Stimulated activated CD4-positive, alpha-beta T cell treated with anti-CD3 and anti-CD28 coated beads, Interleukin-15, amount 100 ng/mL, for 48 hours (primary cell): ENCODE results near the gene ZNF423.

Experiments used
- DNase-seq, 2 donors: peaks; one replicate each; pipeline ENCODE4 v3.0.0-alpha.2; 2020; ENCODE audit warnings: low read depth in 2 of 2

The ZNF423 gene

GRCh38 chr16:49625311-49626065 lies 230.4 kb downstream of the ZNF423 start:
- DNase-seq: no peak

GRCh38 chr16:49623501-49624266 lies 232.2 kb downstream of the ZNF423 start:
- DNase-seq: no peak

GRCh38 chr16:49622421-49623402 lies 233.2 kb downstream of the ZNF423 start:
- no peak for DNase-seq

GRCh38 chr16:49622084-49622390 lies 233.9 kb downstream of the ZNF423 start:
- no peak for DNase-seq

GRCh38 chr16:49621241-49622083 lies 234.4 kb downstream of the ZNF423 start:
- no peak for DNase-seq

- DNase-seq: no peak
These were observed 235.1 kb downstream of the ZNF423 start for GRCh38 chr16:49620869-49621240.

GRCh38 chr16:49620158-49620868 lies 235.6 kb downstream of the ZNF423 start:
- DNase-seq: no peak

GRCh38 chr16:49619811-49620157 lies 236.1 kb downstream of the ZNF423 start:
- no peak for DNase-seq

GRCh38 chr16:49618955-49619354 lies 237.0 kb downstream of the ZNF423 start:
- no peak for DNase-seq

GRCh38 chr16:49617710-49618330 lies 238.1 kb downstream of the ZNF423 start:
- DNase-seq: no peak

- DNase-seq: no peak
These were observed 238.8 kb downstream of the ZNF423 start for GRCh38 chr16:49617016-49617629.

GRCh38 chr16:49615576-49615975 lies 240.3 kb downstream of the ZNF423 start:
- DNase-seq: no peak

GRCh38 chr16:49610983-49611382 lies 244.9 kb downstream of the ZNF423 start:
- DNase-seq: no peak

GRCh38 chr16:49608779-49609178 lies 247.1 kb downstream of the ZNF423 start:
- no peak for DNase-seq

- DNase-seq: no peak
These were observed 247.8 kb downstream of the ZNF423 start for GRCh38 chr16:49608098-49608497.

- no peak for DNase-seq
These were observed 250.2 kb downstream of the ZNF423 start for GRCh38 chr16:49605536-49606254.

GRCh38 chr16:49604602-49605001 lies 251.3 kb downstream of the ZNF423 start:
- no peak for DNase-seq

- DNase-seq: no peak
These were observed 252.0 kb downstream of the ZNF423 start for GRCh38 chr16:49603956-49604355.

- DNase-seq: no peak
These were observed 253.0 kb downstream of the ZNF423 start for GRCh38 chr16:49602976-49603310.
